Liver (tissue), 9 donors: ENCODE data around the gene AFF2. TPM values are rescaled to one million over a fixed set of nuclear protein-coding genes. Genes with fewer than 3 reads are reported as not detected.

Experiments used
- DNase-seq: peaks from one replicate; pipeline ENCODE4 v3.0.0-alpha.2; 2017; ENCODE audit warnings: low spot score
- H3K27ac ChIP-seq, 2 donors: one replicate each; pipeline ENCODE4 v1.7.0; 2013; ENCODE audit warnings: inconsistent platforms in 2 of 2, low read length in 2 of 2, control low read depth in 1 of 2, low read depth in 1 of 2, mild to moderate bottlenecking in 1 of 2
- H3K27me3 ChIP-seq, 4 donors: one replicate each; pipeline versions ENCODE4 v1.6.1 to v1.7.0; 2013; ENCODE audit warnings: low read length in 3 of 4, inconsistent platforms in 1 of 4, mild to moderate bottlenecking in 1 of 4, moderate library complexity in 1 of 4; ENCODE audit not compliant: control insufficient read depth in 4 of 4, insufficient read depth in 4 of 4
- H3K36me3 ChIP-seq, 4 donors: one replicate each; pipeline versions ENCODE4 v1.6.1 to v1.7.0; 2013; ENCODE audit warnings: low read length in 3 of 4, mild to moderate bottlenecking in 3 of 4, low read depth in 1 of 4, moderate library complexity in 1 of 4; ENCODE audit not compliant: control insufficient read depth in 4 of 4, insufficient read depth in 3 of 4
- H3K4me1 ChIP-seq, 4 donors: one replicate each; pipeline versions ENCODE4 v1.6.1 to v1.7.0; 2013; ENCODE audit warnings: low read length in 3 of 4, mild to moderate bottlenecking in 3 of 4, moderate library complexity in 1 of 4; ENCODE audit not compliant: control insufficient read depth in 4 of 4, insufficient read depth in 4 of 4
- H3K4me3 ChIP-seq, 3 donors: one replicate each; pipeline versions ENCODE4 v1.6.1 to v1.7.0; 2013; ENCODE audit warnings: low read length in 3 of 3, control low read depth in 1 of 3, low read depth in 1 of 3, mild to moderate bottlenecking in 1 of 3
- H3K9ac ChIP-seq, 2 donors: one replicate each; pipeline ENCODE4 v1.7.0; 2013; ENCODE audit warnings: low read length in 2 of 2, mild to moderate bottlenecking in 2 of 2, moderate library complexity in 2 of 2, control low read depth in 1 of 2, low read depth in 1 of 2
- H3K9me3 ChIP-seq, 4 donors: one replicate each; pipeline versions ENCODE4 v1.6.1 to v1.7.0; 2013; ENCODE audit warnings: low read length in 3 of 4; ENCODE audit not compliant: control insufficient read depth in 4 of 4
- ATF3 ChIP-seq: IDR thresholded peaks from 2 replicates; pipeline ENCODE4 v1.6.1; 2016; ENCODE audit warnings: antibody characterized with exemption
- CTCF ChIP-seq: fragments of 150-350 bp; IDR thresholded peaks from 2 replicates; pipeline ENCODE4 v1.5.1; 2017; ENCODE audit warnings: improper control_type of control experiment, low read depth, low read length; ENCODE audit not compliant: missing input control
- EGR1 ChIP-seq, 2 donors: IDR thresholded peaks; 2 replicates each; pipeline ENCODE4 v1.6.1; 2016 to 2018; ENCODE audit warnings: antibody characterized with exemption in 2 of 2, low read depth in 2 of 2
- FOXA1 ChIP-seq: IDR thresholded peaks from 2 replicates; pipeline ENCODE4 v1.6.1; 2016; ENCODE audit warnings: antibody characterized with exemption
- FOXA2 ChIP-seq: IDR thresholded peaks from 2 replicates; pipeline ENCODE4 v1.6.1; 2016; ENCODE audit warnings: antibody characterized with exemption
- GABPA ChIP-seq, 2 donors: IDR thresholded peaks in 1 of 2; conservative IDR thresholded peaks in 1 of 2; 2 replicates each; pipeline ENCODE4 v1.6.1; 2016; ENCODE audit warnings: antibody characterized with exemption in 2 of 2, mild to moderate bottlenecking in 1 of 2, moderate library complexity in 1 of 2
- HNF4A ChIP-seq, 2 donors: conservative IDR thresholded peaks; 2 replicates each; pipeline ENCODE4 v1.6.1; 2016; ENCODE audit warnings: antibody characterized with exemption in 2 of 2, mild to moderate bottlenecking in 2 of 2
- HNF4G ChIP-seq: IDR thresholded peaks from 2 replicates; pipeline ENCODE4 v1.6.1; 2016; ENCODE audit warnings: antibody characterized with exemption
- JUND ChIP-seq, 2 donors: IDR thresholded peaks; 2 replicates each; pipeline ENCODE4 v1.6.1; 2016; ENCODE audit warnings: antibody characterized with exemption in 2 of 2
- MAX ChIP-seq: IDR thresholded peaks from 2 replicates; pipeline ENCODE4 v1.6.1; 2016; ENCODE audit warnings: antibody characterized with exemption
- NR2F2 ChIP-seq: IDR thresholded peaks from 2 replicates; pipeline ENCODE4 v1.6.1; 2016; ENCODE audit warnings: antibody characterized with exemption
- RAD21 ChIP-seq, 2 donors: IDR thresholded peaks; 2 replicates each; pipeline ENCODE4 v1.6.1; 2016; ENCODE audit warnings: antibody characterized with exemption in 2 of 2, mild to moderate bottlenecking in 2 of 2
- REST ChIP-seq: IDR thresholded peaks from 2 replicates; pipeline ENCODE4 v1.6.1; 2016; ENCODE audit warnings: antibody characterized with exemption, mild to moderate bottlenecking
- RXRA ChIP-seq, 2 donors: IDR thresholded peaks; 2 replicates each; pipeline ENCODE4 v1.6.1; 2017 to 2018; ENCODE audit warnings: antibody characterized with exemption in 2 of 2, mild to moderate bottlenecking in 1 of 2
- SP1 ChIP-seq: IDR thresholded peaks from 2 replicates; pipeline ENCODE4 v1.6.1; 2018; ENCODE audit warnings: antibody characterized with exemption, mild to moderate bottlenecking
- YY1 ChIP-seq: IDR thresholded peaks from 2 replicates; pipeline ENCODE4 v1.6.1; 2016; ENCODE audit warnings: antibody characterized with exemption, mild to moderate bottlenecking
- ZBTB33 ChIP-seq: IDR thresholded peaks from 2 replicates; pipeline ENCODE4 v1.6.1; 2016; ENCODE audit warnings: antibody characterized with exemption
- WGBS: extraction: QIAGEN DNeasy Blood & Tissue Kit; methylation state at CpG from one replicate; pipeline ENCODE4 v1.1.7; 2013; 5-methylcytosine and 5-hydroxymethylcytosine counted together
- polyA plus RNA-seq, 2 donors: library from polyadenylated mRNA; stranded (reverse) in 1 of 2; unstranded in 1 of 2; fragments of 200-250 nt in 1 of 2; fragments of >200 nt in 1 of 2; fragmentation: Nextera tagmentation in 1 of 2; extraction: Ambion mirVana in 1 of 2; gene quantifications; one replicate each; pipeline versions ENCODE4 v1.2.1 to v1.2.3, GENCODE V29; 2013 to 2015
- total RNA-seq, 2 donors: library from RNA; depleted of rRNA; stranded (reverse); fragments of >200 nt; gene quantifications; one replicate each; pipeline ENCODE4 v1.2.3, GENCODE V29; 2014
- donor health status: healthy.
- donor health status: healthy.
- donor health status: healthy.
- donor health status: healthy.
- donor health status: healthy.

Gene AFF2
- total and polyA plus RNA-seq, 4 donors, result 0.01 to 1.6 (median 0.50) TPM; not detected in 1

DNA sequence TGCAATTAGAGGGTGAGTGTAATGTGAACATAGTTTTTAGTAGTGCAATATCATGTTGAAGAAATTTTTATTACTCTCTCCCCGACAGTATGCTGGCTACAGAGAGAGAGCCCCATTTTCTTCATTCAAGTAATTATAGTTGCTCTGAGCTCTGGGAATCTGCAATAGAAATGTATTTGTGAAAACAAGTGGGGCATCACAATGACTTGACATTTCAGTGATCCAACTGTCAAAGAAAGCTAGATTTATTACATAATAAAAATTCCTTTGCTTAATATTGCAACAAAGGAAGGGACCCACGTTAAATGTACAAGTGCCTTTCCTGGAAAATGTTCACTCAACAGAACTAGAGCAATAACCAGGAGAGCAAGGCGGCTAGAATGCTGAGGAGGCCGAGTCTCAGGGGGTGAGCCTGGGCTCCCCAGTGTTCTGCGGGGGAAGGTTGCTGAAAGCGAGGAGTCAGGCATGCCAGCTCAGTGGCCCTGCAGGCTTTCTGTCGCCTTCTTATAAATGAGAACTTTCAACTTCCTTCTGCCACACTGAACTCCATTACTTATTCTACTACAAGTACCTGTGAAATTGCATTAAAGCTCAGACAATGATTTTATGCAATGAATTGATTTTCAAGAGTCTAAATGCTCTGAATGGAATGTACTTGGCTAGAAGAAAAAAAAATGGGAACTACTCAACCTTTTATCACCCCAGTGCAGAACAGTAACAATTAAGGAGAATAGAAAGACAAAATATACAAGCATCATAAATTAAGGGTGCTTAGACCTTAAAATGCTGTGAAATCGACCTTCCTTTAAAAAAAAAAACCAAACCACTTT lies 476.4 kb downstream of the AFF2 start:
- Histone ChIP-seq H3K9me3 (no peaks in the 10 kb centered on the region), H3K4me1 (no peaks in the 10 kb centered on the region), H3K27ac (no peak overlapping the region), H3K36me3 (no peaks in the 10 kb centered on the region), H3K9ac (no peak overlapping the region), H3K4me3 (no peak overlapping the region), H3K27me3 (no peaks in the 10 kb centered on the region)
- TF ChIP-seq RAD21 (IDR thresholded peaks at IDR 0.05), result no peak
- TF ChIP-seq YY1, result no peak
- TF ChIP-seq CTCF, result no peak
- TF ChIP-seq FOXA2, result no peak
- TF ChIP-seq SP1, result no peak
- TF ChIP-seq JUND (IDR thresholded peaks at IDR 0.05), result no peak
- no peak for TF ChIP-seq MAX
- no peak for TF ChIP-seq RXRA (IDR thresholded peaks at IDR 0.05)
- no peak for TF ChIP-seq ATF3
- no peak for TF ChIP-seq NR2F2
- no peak for TF ChIP-seq ZBTB33
- no peak for TF ChIP-seq HNF4G
- TF ChIP-seq EGR1 (IDR thresholded peaks at IDR 0.05; ENCODE audit: low read depth in 2 of 2), result no peak
- no peak for TF ChIP-seq FOXA1
- TF ChIP-seq REST, result no peak
- DNase-seq, result no peak
- 65% methylated on average over 8 of the region's 8 CpGs for WGBS

DNA sequence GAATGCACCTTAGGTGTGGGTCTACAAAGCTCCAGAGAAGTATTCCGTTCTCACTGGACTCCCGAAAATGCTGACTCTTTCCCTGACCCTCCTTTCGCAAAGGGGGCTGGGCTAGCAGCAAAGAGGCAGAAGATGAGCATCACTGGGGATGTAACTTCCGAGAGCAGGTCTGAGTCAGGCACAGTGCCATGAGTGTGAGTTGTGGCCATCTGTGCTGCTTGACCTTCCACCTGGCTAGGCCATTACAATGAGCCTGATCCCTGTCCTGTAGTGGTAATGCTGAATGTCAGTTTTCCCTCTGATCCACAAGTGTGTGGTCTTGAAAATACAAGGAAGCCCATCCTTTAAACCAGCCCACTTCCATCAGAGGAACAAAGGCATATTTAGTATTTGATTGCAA lies 479.4 kb downstream of the AFF2 start:
- DNase-seq, result no peak
- H3K9me3 ChIP-seq, result no peaks in the 10 kb centered on the region
- no peaks in the 10 kb centered on the region for H3K4me1 ChIP-seq
- no peak overlapping the region for H3K9ac ChIP-seq
- no peaks in the 10 kb centered on the region for H3K27me3 ChIP-seq
- no peaks in the 10 kb centered on the region for H3K36me3 ChIP-seq
- no peak overlapping the region for H3K4me3 ChIP-seq
- WGBS, result 85% methylated on average over 4 of the region's 4 CpGs
- no peak overlapping the region for H3K27ac ChIP-seq
- TF ChIP-seq RXRA (IDR thresholded peaks at IDR 0.05) (no peak), GABPA (IDR thresholded peaks at IDR 0.05 in 1 of 2, conservative IDR thresholded peaks at IDR 0.05 in 1 of 2) (no peak), HNF4A (conservative IDR thresholded peaks at IDR 0.05) (no peak), JUND (IDR thresholded peaks at IDR 0.05) (no peak), EGR1 (IDR thresholded peaks at IDR 0.05; ENCODE audit: low read depth in 2 of 2) (no peak), MAX (no peak), REST (no peak), SP1 (no peak), HNF4G (no peak), YY1 (no peak)
